HEK293T (cell line): Measurements from ENCODE around the gene MYL6B.
A peak's percentile ranks its signal among the peaks of the same experiment; 100 is the strongest.

ENCODE experiments used
- CTCF ChIA-PET: fragments of 350-600 bp; formaldehyde crosslinking; extraction: SDS; loops from one replicate; lab custom pipeline; 2021; ENCODE audit warnings: antibody characterized with exemption, inconsistent platforms; lab: Yijun Ruan, JAX
- POLR2A ChIA-PET: fragments of 350-600 bp; formaldehyde crosslinking; extraction: SDS; loops from one replicate; lab custom pipeline; 2020; ENCODE audit warnings: antibody characterized with exemption, inconsistent platforms; lab: Yijun Ruan, JAX
- DNase-seq: peaks from one replicate; pipeline ENCODE4 v3.0.0; 2012; ENCODE audit warnings: mixed read lengths; ENCODE audit errors: extremely low spot score
- ARNT ChIP-seq: fragments of 450-650 bp; IDR thresholded peaks from 2 replicates; pipeline ENCODE4 v1.6.1; 2017; ENCODE audit warnings: mild to moderate bottlenecking
- BHLHE40 ChIP-seq: fragments of 450-650 bp; IDR thresholded peaks from 2 replicates; pipeline ENCODE4 v1.6.1; 2016; ENCODE audit warnings: mild to moderate bottlenecking, moderate library complexity, borderline replicate concordance
- CTBP1 ChIP-seq: fragments of 450-650 bp; IDR thresholded peaks from 2 replicates; pipeline ENCODE4 v1.6.1; 2016; ENCODE audit warnings: borderline replicate concordance
- ELF4 ChIP-seq: fragments of 450-650 bp; IDR thresholded peaks from 2 replicates; pipeline ENCODE4 v1.6.1; 2017; ENCODE audit warnings: antibody characterized with exemption
- FOXA1 ChIP-seq: fragments of 450-650 bp; IDR thresholded peaks from 2 replicates; pipeline ENCODE4 v1.6.1; 2016; ENCODE audit warnings: mild to moderate bottlenecking
- FOXK2 ChIP-seq: fragments of 450-650 bp; IDR thresholded peaks from 2 replicates; pipeline ENCODE4 v1.6.1; 2016; ENCODE audit warnings: mild to moderate bottlenecking
- FOXM1 ChIP-seq: fragments of 450-650 bp; IDR thresholded peaks from 2 replicates; pipeline ENCODE4 v1.6.1; 2017; ENCODE audit warnings: mild to moderate bottlenecking, borderline replicate concordance
- HDGF ChIP-seq: fragments of 450-650 bp; IDR thresholded peaks from 2 replicates; pipeline ENCODE4 v1.6.1; 2017; ENCODE audit warnings: antibody characterized with exemption, borderline replicate concordance
- L3MBTL2 ChIP-seq: fragments of 450-650 bp; conservative IDR thresholded peaks from 2 replicates; pipeline ENCODE4 v1.6.1; 2016; ENCODE audit warnings: mild to moderate bottlenecking
- LEF1 ChIP-seq: fragments of 450-650 bp; IDR thresholded peaks from 2 replicates; pipeline ENCODE4 v1.6.1; 2017; ENCODE audit warnings: mild to moderate bottlenecking, borderline replicate concordance
- NFRKB ChIP-seq: fragments of 450-650 bp; IDR thresholded peaks from 2 replicates; pipeline ENCODE4 v1.6.1; 2016; ENCODE audit warnings: mild to moderate bottlenecking, moderate library complexity
- SP1 ChIP-seq: fragments of 450-650 bp; IDR thresholded peaks from 2 replicates; pipeline ENCODE4 v1.6.1; 2017
- SUZ12 ChIP-seq: fragments of 450-650 bp; IDR thresholded peaks from 2 replicates; pipeline ENCODE4 v1.6.1; 2016; ENCODE audit warnings: mild to moderate bottlenecking
- TARDBP ChIP-seq: fragments of 450-650 bp; IDR thresholded peaks from 2 replicates; pipeline ENCODE4 v1.6.1; 2016
- ZNF384 ChIP-seq: fragments of 450-650 bp; IDR thresholded peaks from 2 replicates; pipeline ENCODE4 v1.6.1; 2016
- TF ChIP-seq, protein P1 (sequence below): fragments of 450-650 bp; IDR thresholded peaks from 2 replicates; pipeline ENCODE4 v1.6.1; 2016

MYL6B gene

GRCh38 chr12:56151672-56152131 is 685 bp upstream of the MYL6B start:
- peak; percentile 56 for DNase-seq
- POLR2A ChIA-PET = interaction anchor here (0.6 to 1.4 kb wide), 10 partner anchors 9 to 159 kb away, joined by 3 to 20 read pairs (median 5); partner anchors contain the start of genes ESYT1, RNF41 and ZC3H10
- CTCF ChIA-PET = interaction anchor here (0.7 to 1.0 kb wide), 2 partner anchors 24 to 38 kb away, joined by 3 to 5 read pairs; partner anchors contain the start of genes ESYT1 and SMARCC2
- TF ChIP-seq HDGF (no peak), FOXK2 (no peak), SP1 (no peak), L3MBTL2 (no peak; the same call in 1 of the 2 replicates), FOXA1 (no peak), TARDBP (no peak), FOXM1 (no peak), CTBP1 (no peak), ARNT (no peak), BHLHE40 (no peak), SUZ12 (no peak), NFRKB (no peak), ELF4 (no peak), ZNF384 (no peak), LEF1 (no peak)
- TF ChIP-seq, protein P1, sequence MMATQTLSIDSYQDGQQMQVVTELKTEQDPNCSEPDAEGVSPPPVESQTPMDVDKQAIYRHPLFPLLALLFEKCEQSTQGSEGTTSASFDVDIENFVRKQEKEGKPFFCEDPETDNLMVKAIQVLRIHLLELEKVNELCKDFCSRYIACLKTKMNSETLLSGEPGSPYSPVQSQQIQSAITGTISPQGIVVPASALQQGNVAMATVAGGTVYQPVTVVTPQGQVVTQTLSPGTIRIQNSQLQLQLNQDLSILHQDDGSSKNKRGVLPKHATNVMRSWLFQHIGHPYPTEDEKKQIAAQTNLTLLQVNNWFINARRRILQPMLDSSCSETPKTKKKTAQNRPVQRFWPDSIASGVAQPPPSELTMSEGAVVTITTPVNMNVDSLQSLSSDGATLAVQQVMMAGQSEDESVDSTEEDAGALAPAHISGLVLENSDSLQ = no peak

DNA sequence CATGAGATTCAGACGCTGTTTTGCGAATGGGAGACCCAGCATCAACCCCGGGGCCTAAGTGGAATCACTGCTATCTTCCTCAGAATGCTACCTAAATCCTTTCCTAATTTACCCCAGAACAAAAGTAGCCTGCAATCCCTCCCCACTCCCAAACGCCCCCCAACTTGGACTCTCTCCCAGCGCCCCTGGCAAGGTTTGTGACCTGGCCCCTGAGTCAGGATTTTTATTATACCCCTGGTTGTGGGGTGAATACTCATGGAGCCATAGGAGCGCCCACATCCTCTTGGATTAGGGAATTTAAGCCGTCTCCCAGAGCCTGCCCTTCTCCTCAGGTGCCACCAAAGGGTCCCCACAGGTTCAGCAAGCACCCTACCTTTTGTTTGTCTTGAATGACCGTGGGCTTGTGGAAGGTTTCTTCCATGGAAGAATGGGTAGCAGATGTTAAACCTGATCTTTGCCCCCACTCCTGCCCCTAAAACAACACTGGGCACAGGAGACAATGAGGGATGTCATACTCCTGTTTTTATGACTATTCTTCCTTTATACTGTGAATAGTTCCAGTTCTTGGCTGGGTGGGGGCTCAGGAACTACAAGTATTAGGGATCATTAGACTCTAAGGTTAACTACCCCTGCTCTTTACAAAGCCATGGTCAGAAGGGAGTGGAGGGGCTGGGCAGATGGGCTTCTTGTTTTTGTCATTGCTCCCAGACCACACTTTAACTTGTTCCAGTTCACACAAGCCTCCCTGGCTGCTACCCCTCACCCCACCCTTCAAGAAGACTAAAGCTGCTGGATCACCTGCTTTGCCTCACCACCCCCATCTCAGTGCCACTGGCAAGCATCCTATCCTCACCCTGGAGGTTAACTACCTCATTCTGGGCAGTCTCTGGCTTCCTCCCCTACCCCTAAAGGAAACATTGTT is 630 bp downstream of the MYL6B start:
- ChIA-PET CTCF (no interaction called here), POLR2A (interaction anchor here (2.7 kb wide), 1 partner anchor 25 kb away, joined by 15 read pairs; the partner anchor contains the start of gene ESYT1)
- TF ChIP-seq, protein P1 = no peak
- no peak for TF ChIP-seq LEF1
- no peak for TF ChIP-seq FOXK2
- TF ChIP-seq HDGF = no peak
- no peak for TF ChIP-seq ELF4
- no peak for TF ChIP-seq L3MBTL2
- no peak for TF ChIP-seq NFRKB
- TF ChIP-seq ZNF384 = no peak
- TF ChIP-seq FOXM1 = no peak
- DNase-seq = no peak

DNA sequence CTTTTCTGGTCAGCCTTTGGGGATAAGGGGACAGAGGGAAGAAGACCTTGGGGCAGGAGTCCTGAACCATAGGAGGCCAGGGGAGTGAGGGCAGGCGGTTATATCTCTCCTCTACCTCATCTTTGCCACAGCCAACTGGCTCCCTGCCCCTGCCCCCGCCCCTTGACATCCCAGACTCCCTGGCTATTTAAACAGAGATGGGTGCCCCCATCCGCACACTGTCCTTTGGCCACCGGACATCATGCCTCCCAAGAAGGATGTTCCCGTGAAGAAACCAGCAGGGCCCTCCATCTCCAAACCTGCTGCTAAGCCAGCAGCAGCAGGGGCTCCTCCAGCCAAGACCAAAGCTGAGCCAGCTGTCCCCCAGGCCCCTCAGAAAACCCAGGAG is 1.3 kb downstream of the MYL6B start:
- POLR2A ChIA-PET = interaction anchor here (1.0 to 2.7 kb wide), 2 partner anchors 9 to 26 kb away, joined by 3 to 15 read pairs; partner anchors contain the start of gene ESYT1
- TF ChIP-seq, protein P1 = no peak
- TF ChIP-seq FOXK2 = no peak
- TF ChIP-seq CTBP1 = no peak
- no peak for TF ChIP-seq SUZ12
- TF ChIP-seq ARNT = no peak
- no peak for TF ChIP-seq SP1
- TF ChIP-seq ELF4 = no peak
- TF ChIP-seq NFRKB = no peak
- TF ChIP-seq ZNF384 = no peak
- no peak for TF ChIP-seq HDGF
- TF ChIP-seq L3MBTL2 = no peak
- TF ChIP-seq FOXA1 = no peak
- TF ChIP-seq LEF1 = no peak
- TF ChIP-seq BHLHE40 = no peak
- TF ChIP-seq TARDBP = no peak
- no peak for TF ChIP-seq FOXM1
- no peak for DNase-seq
- CTCF ChIA-PET = interaction anchor here (1.1 kb wide), 1 partner anchor 107 kb away, joined by 3 read pairs; no protein-coding TSS in a partner anchor

DNA sequence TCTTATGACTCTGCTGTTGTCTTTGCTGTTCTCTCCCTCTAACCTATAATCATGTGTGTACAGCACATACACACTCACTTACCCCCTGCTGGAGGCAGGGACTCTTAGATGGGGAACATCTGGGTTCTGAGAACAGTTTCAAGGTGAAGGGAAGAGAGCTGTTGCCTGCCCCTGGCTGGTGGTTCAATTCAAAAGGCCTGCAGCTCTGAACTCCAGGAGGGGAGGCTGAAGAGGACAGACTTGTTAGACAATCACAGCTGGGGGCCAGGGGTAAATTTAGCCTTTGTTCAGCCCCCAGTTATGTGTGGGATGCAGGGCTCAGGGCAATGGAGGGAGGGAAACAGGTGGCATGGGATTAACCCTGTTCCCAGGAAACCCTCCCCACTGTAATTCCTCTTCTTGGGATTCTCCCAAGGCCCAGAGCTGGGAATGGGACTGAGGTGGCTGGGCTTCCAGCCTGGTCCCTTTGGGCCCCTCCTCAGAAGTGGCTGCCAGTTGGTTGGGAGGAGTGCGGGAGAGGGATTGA is 1.9 kb downstream of the MYL6B start:
- ChIA-PET POLR2A (interaction anchor here (0.8 to 2.7 kb wide), 4 partner anchors 8 to 50 kb away, joined by 3 to 15 read pairs (median 5); partner anchors contain the start of genes ESYT1 and PA2G4), CTCF (interaction anchor here (0.6 to 1.1 kb wide), 2 partner anchors 10 to 107 kb away, joined by 3 read pairs; no protein-coding TSS in a partner anchor)
- DNase-seq = no peak
- no peak for TF ChIP-seq ZNF384
- TF ChIP-seq L3MBTL2 = no peak
- TF ChIP-seq ARNT = no peak
- no peak for TF ChIP-seq NFRKB
- TF ChIP-seq BHLHE40 = no peak

DNA sequence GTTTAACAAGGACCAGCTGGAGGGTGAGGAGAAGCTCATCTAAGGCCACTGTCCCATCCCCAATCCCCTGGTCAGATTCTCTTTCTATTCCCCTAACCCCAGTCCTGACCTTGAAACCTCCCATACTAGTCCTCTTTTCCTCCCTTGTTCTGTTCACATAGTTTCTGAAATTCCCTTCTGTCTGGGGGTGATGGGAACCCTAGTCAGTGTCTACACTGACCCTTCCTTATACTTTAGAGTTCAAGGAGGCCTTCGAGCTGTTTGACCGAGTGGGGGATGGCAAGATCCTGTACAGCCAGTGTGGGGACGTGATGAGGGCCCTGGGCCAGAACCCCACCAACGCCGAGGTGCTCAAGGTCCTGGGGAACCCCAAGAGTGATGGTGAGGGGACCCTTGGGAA is 2.4 kb downstream of the MYL6B start:
- ChIA-PET POLR2A (interaction anchor here (0.8 to 2.7 kb wide), 4 partner anchors 8 to 51 kb away, joined by 3 to 15 read pairs (median 5); partner anchors contain the start of genes ESYT1 and PA2G4), CTCF (interaction anchor here (0.6 to 1.1 kb wide), 2 partner anchors 11 to 108 kb away, joined by 3 read pairs; no protein-coding TSS in a partner anchor)
- DNase-seq = no peak
- TF ChIP-seq ELF4 (no peak), SP1 (no peak), FOXK2 (no peak), ZNF384 (no peak), TARDBP (no peak), NFRKB (no peak), SUZ12 (no peak), CTBP1 (no peak), BHLHE40 (no peak)
